KMS-11 (cell line): ENCODE measurements around the gene SLK.

Experiments
- H2AFZ ChIP-seq: fragments of 200-600 bp; sonication (generic); 2 replicates; pipeline ENCODE4 v1.6.1; 2016; ENCODE audit warnings: antibody characterized with exemption, mixed run types, low read depth
- H3K27ac ChIP-seq: fragments of 200-600 bp; sonication (generic); 2 replicates; pipeline ENCODE4 v1.6.1; 2016; ENCODE audit warnings: mild to moderate bottlenecking, mixed run types
- H3K27me3 ChIP-seq: fragments of 200-600 bp; sonication (generic); 2 replicates; pipeline ENCODE4 v1.6.1; 2017; ENCODE audit warnings: mild to moderate bottlenecking, low read depth, mixed run types, moderate library complexity; ENCODE audit not compliant: insufficient read depth
- H3K36me3 ChIP-seq: fragments of 200-600 bp; sonication (generic); 2 replicates; pipeline ENCODE4 v1.6.1; 2017; ENCODE audit warnings: mild to moderate bottlenecking, mixed run types; ENCODE audit not compliant: insufficient read depth
- H3K4me1 ChIP-seq: fragments of 200-600 bp; sonication (generic); 2 replicates; pipeline ENCODE4 v1.6.1; 2016; ENCODE audit warnings: mild to moderate bottlenecking, low read depth, mixed run types; ENCODE audit not compliant: poor library complexity, severe bottlenecking
- H3K4me2 ChIP-seq: fragments of 200-600 bp; sonication (generic); 2 replicates; pipeline ENCODE4 v1.7.0; 2016; ENCODE audit warnings: mild to moderate bottlenecking, mixed run types
- H3K4me3 ChIP-seq: fragments of 200-600 bp; sonication (generic); IDR thresholded peaks from 2 replicates; pipeline ENCODE4 v1.6.1; 2017; ENCODE audit warnings: low read depth, low read length, mixed read lengths; ENCODE audit not compliant: insufficient read depth
- H3K79me2 ChIP-seq: fragments of 200-600 bp; sonication (generic); 2 replicates; pipeline ENCODE4 v1.6.1; 2016; ENCODE audit warnings: low read depth, mixed run types; ENCODE audit not compliant: insufficient read depth
- H3K9ac ChIP-seq: fragments of 200-600 bp; sonication (generic); 2 replicates; pipeline ENCODE4 v1.6.1; 2016; ENCODE audit warnings: mild to moderate bottlenecking, mixed run types
- H4K20me1 ChIP-seq: fragments of 200-600 bp; sonication (generic); 2 replicates; pipeline ENCODE4 v1.6.1; 2016; ENCODE audit warnings: mild to moderate bottlenecking, mixed run types; ENCODE audit not compliant: insufficient read depth
- CTCF ChIP-seq: fragments of 200-600 bp; sonication (generic); conservative IDR thresholded peaks from 2 replicates; pipeline ENCODE4 v1.6.1; 2017; ENCODE audit warnings: low read depth, mild to moderate bottlenecking, antibody characterized with exemption, low read length, moderate library complexity, mixed read lengths

Gene SLK

GRCh38 chr10:103966671-103967447 is at the start of gene SLK:
TSS of gene SLK (plus strand) at chr10:103967140. CDS start at chr10:103967746, 606 bp downstream.
- peaks cover 9% of the 10 kb centered on the region; the same call in 1 of the 2 replicates for H3K79me2 ChIP-seq
- H3K27me3 ChIP-seq: no peaks in the 10 kb centered on the region
- H3K36me3 ChIP-seq: no peaks in the 10 kb centered on the region
- no peak within 1 kb of the TSS for H3K4me3 ChIP-seq
- peak within 1 kb of the TSS; percentile 92 for H3K9ac ChIP-seq
- peaks cover 29% of the 10 kb centered on the region for H3K4me1 ChIP-seq
- H3K27ac ChIP-seq: peak within 1 kb of the TSS; percentile 77
- TF ChIP-seq CTCF: no peak
- no peaks in the 10 kb centered on the region for H4K20me1 ChIP-seq
- H2AFZ ChIP-seq: peak within 1 kb of the TSS; percentile 99
- peak within 1 kb of the TSS; percentile 88 for H3K4me2 ChIP-seq

GRCh38 chr10:103917302-103918052 is 49.5 kb upstream of the SLK start:
- no peak for TF ChIP-seq CTCF
- Histone ChIP-seq H3K27ac (peak overlapping the region; percentile 69), H3K79me2 (no peaks in the 10 kb centered on the region), H3K4me2 (peak overlapping the region; percentile 88), H3K9ac (peak overlapping the region; percentile 84), H3K27me3 (no peaks in the 10 kb centered on the region), H2AFZ (peak overlapping the region; percentile 98), H3K4me1 (peaks cover 16% of the 10 kb centered on the region), H4K20me1 (no peaks in the 10 kb centered on the region), H3K36me3 (no peaks in the 10 kb centered on the region), H3K4me3 (no peak overlapping the region)

- no peak for TF ChIP-seq CTCF
- peak within 1 kb of the TSS; percentile 88 for H3K4me2 ChIP-seq
- no peaks in the 10 kb centered on the region for H3K79me2 ChIP-seq
- no peaks in the 10 kb centered on the region for H3K36me3 ChIP-seq
- peak within 1 kb of the TSS; percentile 69 for H3K27ac ChIP-seq
- peak within 1 kb of the TSS; percentile 84 for H3K9ac ChIP-seq
- peak within 1 kb of the TSS; percentile 98 for H2AFZ ChIP-seq
- no peak within 1 kb of the TSS for H3K4me3 ChIP-seq
- H3K4me1 ChIP-seq: peaks cover 16% of the 10 kb centered on the region
- H4K20me1 ChIP-seq: no peaks in the 10 kb centered on the region
- H3K27me3 ChIP-seq: no peaks in the 10 kb centered on the region
These were observed 48.7 kb upstream of the SLK start, which contains the start of gene STN1 for GRCh38 chr10:103918053-103918846. TSS of gene STN1 (minus strand) at chr10:103918184. CDS start at chr10:103917594, 590 bp downstream.

- H3K4me1 ChIP-seq: peaks cover 16% of the 10 kb centered on the region
- no peaks in the 10 kb centered on the region for H3K27me3 ChIP-seq
- no peak overlapping the region for H3K4me2 ChIP-seq
- H3K36me3 ChIP-seq: no peaks in the 10 kb centered on the region
- no peaks in the 10 kb centered on the region for H3K79me2 ChIP-seq
- no peak overlapping the region for H3K27ac ChIP-seq
- H2AFZ ChIP-seq: no peak overlapping the region
- H3K9ac ChIP-seq: no peak overlapping the region
- no peaks in the 10 kb centered on the region for H4K20me1 ChIP-seq
- TF ChIP-seq CTCF: no peak
- H3K4me3 ChIP-seq: no peak overlapping the region
These were observed 47.3 kb upstream of the SLK start for GRCh38 chr10:103919648-103920025.
